ENCODE data around the gene C1D. TPM values are rescaled to one million over a fixed set of nuclear protein-coding genes. Genes with fewer than 3 reads are reported as not detected.
A peak's percentile ranks its signal among the peaks of the same experiment; 100 is the strongest.

C1D gene
- total and polyA plus RNA-seq, 2 of the 4 experiments (the other 2 are of a cell fraction) = 2.7 to 14.3 TPM

- no peaks in the 10 kb centered on the region for H3K36me3 ChIP-seq (ENCODE audit: control insufficient read depth, insufficient read depth, low read length)
- no peak overlapping the region; the same call in 1 of the 2 replicates for H2AK5ac ChIP-seq (ENCODE audit: low read depth, low read length)
- POLR2A ChIA-PET (ENCODE audit: unreplicated experiment) = no interaction called here
- H3K27ac ChIP-seq (ENCODE audit: insufficient read depth, low read length) = no peak overlapping the region
- H3K4me2 ChIP-seq (ENCODE audit: low read depth, low read length) = no peak overlapping the region
- no peak overlapping the region for H3K14ac ChIP-seq (replicated peaks; ENCODE audit: low read depth, low read length)
- H4K91ac ChIP-seq (ENCODE audit: insufficient read depth, low read depth, low read length) = no peak overlapping the region; the same call in 1 of the 2 replicates
- TF ChIP-seq BHLHE40 (IDR thresholded peaks at IDR 0.05; ENCODE audit: low read depth, low read length) = no peak
- no peak for TF ChIP-seq MXI1 (IDR thresholded peaks at IDR 0.05; ENCODE audit: borderline replicate concordance, low read depth, low read length)
- TF ChIP-seq RFX5 (IDR thresholded peaks at IDR 0.05; ENCODE audit: low read depth, low read length) = no peak
- TF ChIP-seq RCOR1 (IDR thresholded peaks at IDR 0.05; ENCODE audit: insufficient replicate concordance, low read length) = no peak
- TF ChIP-seq MAFK (IDR thresholded peaks at IDR 0.05; ENCODE audit: low read depth, low read length) = no peak
- no peak for TF ChIP-seq SMC3 (IDR thresholded peaks at IDR 0.05; ENCODE audit: low read depth, low read length)
- TF ChIP-seq CEBPB (IDR thresholded peaks at IDR 0.05; ENCODE audit: low read depth, low read length) = no peak
- TF ChIP-seq FOS (IDR thresholded peaks at IDR 0.05; ENCODE audit: low read depth, low read length) = no peak
- TF ChIP-seq MAZ (IDR thresholded peaks at IDR 0.05; ENCODE audit: borderline replicate concordance, low read depth, low read length) = no peak
- TF ChIP-seq CTCF (conservative IDR thresholded peaks at IDR 0.05; ENCODE audit: low read depth, low read length) = no peak
- TF ChIP-seq NFE2L2 (IDR thresholded peaks at IDR 0.05; ENCODE audit: low read depth, low read length) = no peak
- TF ChIP-seq RAD21 (IDR thresholded peaks at IDR 0.05; ENCODE audit: low read length) = no peak
- no peak for TF ChIP-seq CHD1 (IDR thresholded peaks at IDR 0.05; ENCODE audit: low read depth, low read length)
- no peak for TF ChIP-seq POLR2A (IDR thresholded peaks at IDR 0.05; ENCODE audit: low read depth, low read length)
- TF ChIP-seq ELK1 (IDR thresholded peaks at IDR 0.05; ENCODE audit: borderline replicate concordance, low read depth, low read length) = no peak
- TF ChIP-seq USF2 (IDR thresholded peaks at IDR 0.05; ENCODE audit: low read depth, low read length) = no peak
- H3K56ac ChIP-seq (ENCODE audit: extremely low read depth, insufficient read depth, low read length) = no peak overlapping the region
- H3K9me1 ChIP-seq (ENCODE audit: insufficient read depth, low read length) = peaks cover 6% of the 10 kb centered on the region; the same call in 1 of the 2 replicates
- dilution Hi-C loops (cut with HindIII; ENCODE audit: low sequenced_read_pairs, unreplicated experiment) = no loop called here
- DNase-seq (peak; percentile 59), ATAC-seq (ENCODE audit: low read depth) (peak; percentile 22)
- no peak overlapping the region for H3K23ac ChIP-seq (ENCODE audit: low read depth, low read length)
- H2BK120ac ChIP-seq (ENCODE audit: low read depth, low read length) = no peak overlapping the region; the same call in 1 of the 2 replicates
- H2BK20ac ChIP-seq (ENCODE audit: low read depth, low read length) = no peak overlapping the region
- H3K79me1 ChIP-seq (ENCODE audit: low read depth in 1 of 2, low read length in 2 of 2) = no peaks in the 10 kb centered on the region
- CTCF ChIA-PET = no interaction called here
- no peak overlapping the region for H2BK5ac ChIP-seq (ENCODE audit: low read depth, low read length, poor library complexity, severe bottlenecking)
- in situ Hi-C loops (cut with MboI; ENCODE audit: low sequenced_read_pairs) = no loop called here
- H3K4me1 ChIP-seq (ENCODE audit: control insufficient read depth, insufficient read depth, low read length) = peaks cover 2% of the 10 kb centered on the region; the same call in 1 of the 2 replicates
- H4K8ac ChIP-seq (ENCODE audit: low read depth in 2 of 2, low read length in 2 of 2) = no peak overlapping the region
- no peak overlapping the region for H4K5ac ChIP-seq (ENCODE audit: low read depth, low read length)
- H3K4ac ChIP-seq (ENCODE audit: low read depth, low read length) = no peak overlapping the region
- intact Hi-C loops (cut with micrococcal nuclease) = no loop called here
- H2BK15ac ChIP-seq (ENCODE audit: low read depth, low read length) = no peak overlapping the region
- no TSS peak for BruUV-seq (replicated peaks)
- 61% methylated on average over 2 of the region's 8 CpGs; no CpG with 5 or more reads in 1 of the 2 experiments for WGBS, 2 experiments (ENCODE audit: extremely low coverage in 2 of 2, insufficient read length in 1 of 2)
- no peaks in the 10 kb centered on the region for H4K20me1 ChIP-seq (ENCODE audit: insufficient read depth, low read length)
- no peaks in the 10 kb centered on the region for H3K9me3 ChIP-seq (ENCODE audit: control insufficient read depth, insufficient read depth, low read length)
- H3K4me3 ChIP-seq (ENCODE audit: insufficient read depth, low read depth, low read length) = no peak overlapping the region
- no peaks in the 10 kb centered on the region for H3K27me3 ChIP-seq (ENCODE audit: control insufficient read depth, insufficient read depth, low read length)
- no peak overlapping the region for H2AK9ac ChIP-seq (replicated peaks; ENCODE audit: low read depth, low read length, poor library complexity)
- H3K18ac ChIP-seq (ENCODE audit: low read depth, low read length) = no peak overlapping the region
- H2AFZ ChIP-seq (replicated peaks; ENCODE audit: low read length, poor library complexity) = peak overlapping the region; percentile 16
- no peak overlapping the region for H3K9ac ChIP-seq (ENCODE audit: low read depth, low read length)
Observed at GRCh38 chr2:68000170-68000825, 62.5 kb downstream of the C1D start.
